Eye (tissue), 1 donor: ENCODE measurements around the gene LFNG.

Experiments used
- DNase-seq: peaks from one replicate; pipeline ENCODE4 v3.0.0-alpha.2; 2015

Gene LFNG

DNA sequence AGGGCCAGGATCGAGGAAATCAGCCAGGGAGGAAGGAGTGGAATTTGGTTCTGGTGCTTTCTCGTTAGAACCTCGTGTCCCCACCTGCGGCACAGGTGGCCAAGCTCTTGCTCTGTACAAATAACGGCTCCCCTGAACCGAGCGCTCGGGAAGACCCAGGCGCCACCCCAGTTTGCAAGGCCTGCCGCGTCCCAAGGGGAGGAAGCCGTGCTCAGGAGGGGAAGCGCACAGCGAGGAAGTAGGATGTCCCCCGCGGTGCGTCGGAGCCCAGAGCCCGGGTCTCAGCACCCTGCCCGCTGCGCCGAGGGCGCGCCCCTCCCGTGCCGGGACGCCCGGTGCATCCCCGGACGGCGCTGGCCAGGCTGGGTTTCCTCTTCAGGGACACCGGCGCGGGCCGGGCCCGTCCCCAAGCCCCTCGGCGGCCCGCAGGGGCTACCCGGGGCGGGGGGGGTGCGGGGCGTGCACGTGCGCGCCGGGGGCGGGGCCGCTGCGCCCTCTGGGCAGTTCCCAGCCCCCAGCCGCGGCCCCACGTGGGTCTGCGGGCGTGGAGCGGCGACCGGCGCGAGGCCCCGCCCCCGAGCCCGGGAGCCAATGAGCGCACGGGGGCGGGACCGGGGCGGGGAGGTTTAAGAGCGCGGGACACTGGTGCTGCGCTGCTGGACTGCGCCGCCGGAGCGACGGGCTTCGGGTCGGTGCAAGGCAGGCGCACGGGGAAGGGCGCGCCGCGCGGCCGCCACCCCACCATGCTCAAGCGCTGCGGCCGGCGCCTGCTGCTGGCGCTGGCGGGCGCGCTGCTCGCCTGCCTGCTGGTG is at the start of gene LFNG:
Gene LFNG, plus strand, starts transcription at position 656 of the 812 bp plus-strand sequence. Its CDS starts 88 bp downstream, at position 744.
- peak; percentile 94 for DNase-seq

GRCh38 chr7:2470204-2471021 is 49.2 kb upstream of the LFNG start:
- DNase-seq = no peak

DNA sequence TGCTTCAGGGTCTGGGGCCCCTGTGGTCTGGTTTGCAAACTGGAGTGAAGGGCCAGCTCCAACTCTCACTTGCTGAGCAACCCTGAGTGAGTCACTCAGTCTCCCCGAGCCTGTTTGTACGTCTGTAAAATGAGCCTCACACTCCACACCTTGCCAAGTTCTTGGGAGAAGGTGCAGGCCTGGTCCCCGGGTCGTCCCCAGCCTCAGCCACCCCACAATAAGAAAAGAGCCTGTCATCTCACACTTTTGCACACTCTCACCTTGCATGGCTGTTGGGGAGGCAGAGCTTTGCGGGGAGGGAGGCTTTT is 48.6 kb upstream of the LFNG start:
- no peak for DNase-seq

GRCh38 chr7:2471396-2471795 is 48.2 kb upstream of the LFNG start:
- DNase-seq = no peak

- DNase-seq = peak; percentile 73
Measured at GRCh38 chr7:2472739-2473138, 46.8 kb upstream of the LFNG start.

DNA sequence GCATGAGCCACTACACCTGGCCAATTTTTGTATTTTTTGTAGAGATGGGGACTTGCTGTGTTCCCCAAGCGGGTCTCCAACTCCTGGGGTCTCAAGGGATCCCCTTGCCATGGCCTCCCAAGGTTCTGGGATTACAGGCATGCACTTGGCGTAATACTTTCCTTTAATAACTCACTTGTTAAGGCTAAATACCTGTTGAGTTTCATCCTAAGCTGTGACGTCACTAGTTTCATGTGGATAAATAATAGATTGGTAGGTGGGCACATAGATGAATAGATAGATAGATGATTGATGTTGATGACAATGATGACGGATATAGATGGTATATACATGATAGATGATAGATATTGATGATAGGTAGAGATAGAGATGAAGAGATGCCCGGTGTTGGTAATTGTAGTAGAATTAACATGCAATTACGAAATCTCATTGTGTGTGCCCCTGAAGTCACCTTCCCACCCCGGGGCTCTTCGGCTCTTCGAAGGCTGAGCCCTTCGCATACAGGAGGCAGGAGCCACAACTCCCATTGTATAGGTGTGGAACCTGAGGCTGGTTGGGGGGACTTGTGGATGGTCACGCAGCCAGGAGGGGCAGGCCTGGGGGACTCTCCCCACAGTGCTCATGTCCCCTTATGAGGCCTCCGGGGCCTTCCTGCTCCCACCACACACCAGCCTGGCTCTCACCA is 45.9 kb upstream of the LFNG start:
- no peak for DNase-seq

DNA sequence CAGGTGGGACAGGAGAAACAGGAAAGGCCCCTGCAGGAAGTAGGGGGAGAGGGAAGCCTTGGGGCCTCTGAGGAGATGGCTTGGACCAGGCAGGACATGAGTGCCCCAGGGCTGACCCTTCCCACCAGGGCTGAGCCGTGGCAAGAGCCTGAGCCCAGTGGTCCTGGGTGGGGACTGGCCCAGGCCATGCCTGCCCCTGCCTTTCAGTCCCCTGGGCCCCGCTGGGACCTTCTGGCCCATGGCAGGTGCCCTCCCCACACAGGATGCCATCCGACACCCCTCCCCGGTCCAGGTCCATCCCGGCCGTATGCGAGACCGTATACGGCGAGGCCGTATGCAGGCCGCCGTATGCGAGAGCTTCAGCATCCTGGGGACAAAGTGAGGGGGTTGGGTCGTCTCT is 45.4 kb upstream of the LFNG start:
- no peak for DNase-seq

DNA sequence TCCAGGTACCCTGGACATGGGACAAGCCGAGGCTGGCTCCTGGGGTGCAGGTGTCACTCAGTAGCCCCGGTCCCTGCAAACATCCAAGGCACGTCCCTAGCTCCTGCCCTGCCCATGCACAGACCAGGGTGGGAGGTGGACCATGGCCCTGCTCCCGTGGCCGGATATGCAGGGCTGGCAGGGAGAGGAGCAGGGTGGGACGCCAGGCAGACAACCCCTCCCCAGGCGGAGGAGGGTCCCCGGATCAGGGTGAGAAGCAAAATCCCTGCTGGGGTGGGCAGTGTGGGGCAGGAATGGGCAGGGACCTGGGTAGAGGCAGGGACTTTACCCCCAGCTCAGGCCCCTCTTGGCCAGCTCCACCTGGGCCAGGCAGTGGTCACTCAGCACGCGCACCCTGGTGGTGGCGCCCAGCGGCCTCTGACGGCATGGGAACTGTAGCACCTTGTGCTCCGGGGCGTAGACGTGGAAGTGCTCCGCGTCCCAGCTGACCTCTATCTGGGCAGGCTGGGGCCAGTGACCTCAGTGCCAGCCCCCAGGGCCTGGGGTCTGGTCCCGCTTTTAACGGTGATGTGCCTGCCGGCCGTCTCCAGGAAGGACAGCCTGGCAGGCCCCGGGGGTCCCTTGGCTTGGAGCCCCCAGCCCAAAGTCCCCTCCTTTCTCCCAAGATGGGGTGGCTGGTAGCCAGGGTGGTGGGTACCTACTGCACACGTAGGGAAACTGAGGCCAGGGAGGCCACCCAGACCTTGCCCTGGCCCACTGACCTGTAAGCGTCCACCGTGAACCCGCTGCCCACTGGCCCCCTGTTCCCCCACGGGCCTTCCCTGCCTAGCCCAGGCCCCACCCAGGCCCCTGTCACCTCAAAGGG is 44.5 kb upstream of the LFNG start:
- DNase-seq = no peak

DNA sequence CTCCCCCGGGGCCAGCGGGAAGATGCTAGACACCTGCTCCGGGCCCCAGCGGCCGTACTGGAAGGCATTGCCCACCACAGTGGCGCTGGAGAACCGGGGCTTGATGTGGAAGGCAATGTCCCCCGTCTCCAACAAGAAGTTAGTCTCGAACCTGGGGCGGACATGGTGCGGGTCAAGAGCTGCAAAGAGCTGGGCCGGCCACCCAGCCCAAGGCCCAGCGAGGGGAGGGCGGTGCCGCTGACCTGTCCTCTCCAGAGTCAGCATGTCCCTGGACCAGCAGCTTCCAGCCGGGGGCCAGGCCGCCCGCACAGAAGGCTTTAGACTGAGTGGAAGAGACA is 43.9 kb upstream of the LFNG start:
- no peak for DNase-seq

DNA sequence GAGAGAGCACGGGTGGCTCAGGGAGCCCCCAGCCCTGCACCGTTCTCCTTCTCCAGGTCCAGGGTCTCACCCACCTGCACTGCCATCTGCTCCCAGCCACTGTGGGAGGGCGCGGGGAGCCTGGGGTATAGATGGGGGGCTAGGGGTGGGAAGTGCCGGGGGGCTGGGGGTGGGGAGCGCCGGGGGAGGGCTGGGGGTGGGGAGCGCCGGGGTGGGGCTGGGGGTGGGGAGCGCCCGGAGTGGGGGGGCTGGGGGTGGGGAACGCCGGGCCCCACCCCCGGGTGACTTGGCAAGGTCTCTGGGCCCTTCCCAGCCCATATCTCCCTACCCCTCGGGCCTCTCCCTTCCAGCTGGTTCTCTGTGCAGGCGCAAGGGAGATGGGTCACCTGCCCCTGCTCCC is 43.3 kb upstream of the LFNG start, which contains the start of gene GRIFIN:
Gene GRIFIN, minus strand, starts transcription at position 101 of the 400 bp plus-strand sequence. Its CDS starts 15 bp downstream, at position 86.
- DNase-seq = no peak

DNA sequence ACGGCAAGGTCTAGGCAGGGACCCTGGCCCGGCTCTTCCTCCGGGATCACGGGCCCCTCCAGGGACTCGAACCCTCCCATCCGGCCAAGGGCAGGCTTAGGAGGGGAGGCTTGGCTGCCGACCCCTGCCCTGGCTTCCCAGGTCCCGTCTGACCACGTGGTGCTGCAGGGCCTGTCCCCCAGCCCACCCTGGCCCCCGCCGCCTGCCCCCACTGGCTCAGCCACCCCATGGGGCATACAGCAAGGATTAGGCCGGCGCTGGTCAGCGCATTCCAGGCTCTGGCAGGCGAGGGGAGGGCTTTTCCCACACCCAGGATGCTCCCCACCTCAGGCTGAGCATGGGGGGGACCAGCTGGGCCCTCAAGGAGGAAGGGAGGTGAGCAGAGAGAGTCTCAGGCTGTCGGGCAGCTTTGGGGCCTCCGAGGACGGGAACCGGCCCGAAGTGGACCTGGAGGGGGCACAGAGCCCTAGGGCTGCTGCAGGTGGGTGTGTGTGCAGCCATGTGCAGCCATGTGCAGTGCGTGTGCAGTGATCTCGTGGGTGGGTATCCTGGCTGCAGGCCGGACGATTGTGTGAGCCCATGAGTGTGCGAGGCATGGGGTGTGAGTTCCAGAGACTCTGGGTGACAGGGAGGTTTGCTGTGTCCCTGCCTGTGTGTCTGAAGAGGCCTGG is 42.7 kb upstream of the LFNG start:
- no peak for DNase-seq

DNA sequence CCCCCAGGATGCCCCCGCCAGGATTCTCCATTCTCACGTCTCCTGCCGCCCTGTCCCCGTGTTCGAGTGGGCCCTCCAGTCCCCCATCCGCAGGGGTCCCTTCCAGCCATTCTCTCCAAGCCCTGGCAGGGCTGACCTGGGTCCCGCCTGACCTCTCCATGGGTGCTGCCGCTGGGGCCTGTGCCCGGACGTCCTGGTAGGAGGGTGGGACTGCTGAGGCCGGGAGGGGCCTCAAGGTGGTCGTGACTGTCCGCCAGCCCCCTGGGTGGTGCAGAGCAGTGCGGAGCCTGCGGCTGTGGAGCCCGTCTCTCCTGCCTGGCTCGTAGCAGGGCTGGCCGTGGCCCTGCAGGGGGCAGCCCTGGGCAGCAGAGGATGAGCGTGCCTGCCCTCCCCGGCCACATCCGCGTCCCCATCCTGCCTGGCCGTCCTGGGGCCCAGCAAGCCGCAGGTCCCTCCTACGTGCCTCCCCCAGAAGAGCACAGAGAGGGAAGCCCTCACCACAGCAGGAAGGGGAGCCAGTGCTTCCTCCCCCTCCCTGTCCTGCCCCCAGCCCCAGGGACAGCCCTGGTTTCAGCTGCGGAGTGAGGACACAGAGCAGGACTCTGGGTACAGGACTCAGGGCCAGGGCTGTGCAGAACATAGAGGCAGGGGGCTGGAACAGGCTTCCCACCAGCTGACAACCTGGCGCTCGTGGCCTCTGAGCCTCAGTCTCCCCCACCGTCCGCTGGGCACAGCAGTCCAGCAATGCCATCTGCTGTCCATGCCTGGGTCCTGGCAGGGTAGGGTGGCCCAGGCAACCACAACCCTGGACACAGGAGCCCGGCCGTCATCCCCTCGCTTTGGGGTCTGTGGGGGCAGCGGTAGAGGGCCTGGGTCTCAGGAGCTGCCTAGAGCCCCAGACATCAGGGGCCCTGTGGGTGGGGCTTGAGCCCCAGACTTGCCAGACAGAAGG is 41.9 kb upstream of the LFNG start:
- DNase-seq = peak; percentile 84

DNA sequence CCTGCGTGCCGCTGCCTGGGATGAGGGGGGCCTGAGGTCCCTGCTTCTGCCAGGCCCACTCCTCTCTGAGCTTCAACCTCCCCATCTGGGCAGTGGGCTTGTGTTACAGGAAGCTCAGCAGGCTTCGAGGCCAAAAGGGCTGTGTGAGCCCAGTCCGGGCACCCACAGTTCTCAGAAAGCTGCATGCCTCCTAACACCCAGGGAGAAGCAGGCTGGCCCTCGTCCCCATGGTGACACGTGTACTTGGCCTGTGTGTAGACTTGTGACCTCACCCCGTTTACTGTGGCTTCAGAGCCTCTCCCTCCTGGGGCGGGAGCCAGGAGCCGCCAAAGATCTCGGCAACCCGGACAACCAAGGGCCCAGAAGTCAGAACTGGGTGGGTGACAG is 41.2 kb upstream of the LFNG start:
- no peak for DNase-seq

DNA sequence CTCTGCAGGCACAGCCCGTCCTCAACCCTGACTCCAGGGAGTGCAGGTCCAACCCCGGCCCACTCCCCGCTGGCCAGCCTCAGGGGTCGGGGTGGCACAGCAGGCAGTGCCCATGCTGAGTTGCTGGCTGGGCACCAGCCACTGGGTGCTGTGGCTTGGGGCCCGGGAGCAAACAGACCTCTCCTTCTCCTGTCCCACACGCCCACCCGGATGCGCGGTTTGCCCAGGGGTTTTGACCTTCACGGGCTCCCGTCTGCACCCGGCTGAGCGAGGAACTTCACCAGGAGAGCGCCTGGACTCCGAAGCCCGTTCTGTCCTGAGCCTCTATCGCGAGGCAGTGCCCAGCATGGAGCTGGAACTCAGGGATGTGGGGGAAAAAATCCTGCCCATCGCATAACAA is 40.8 kb upstream of the LFNG start:
- DNase-seq = no peak

GRCh38 chr7:2479276-2480069 is 40.1 kb upstream of the LFNG start:
- no peak for DNase-seq

GRCh38 chr7:2480070-2480408 is 39.5 kb upstream of the LFNG start:
- DNase-seq = no peak

DNA sequence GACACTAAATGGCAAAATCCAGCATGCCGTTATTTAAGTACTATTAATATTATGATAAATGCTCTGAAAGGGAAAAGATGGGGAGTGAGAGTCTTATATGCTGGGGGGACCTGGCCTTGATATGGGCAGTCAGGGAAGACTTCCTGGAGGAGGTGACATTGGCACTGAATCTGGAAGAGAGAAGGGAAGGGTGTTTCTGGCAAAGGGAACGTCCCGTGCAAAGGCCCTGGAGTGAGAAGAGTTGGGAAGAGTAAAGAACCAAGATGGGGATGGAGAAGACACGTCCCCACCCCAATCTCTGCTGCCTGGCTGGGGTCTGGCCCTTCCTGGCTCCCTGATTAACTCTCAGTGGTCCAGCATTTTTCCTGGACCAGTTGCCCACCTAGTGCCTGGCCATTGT is 38.4 kb upstream of the LFNG start:
- no peak for DNase-seq

- DNase-seq = no peak
Measured at GRCh38 chr7:2482725-2483451, 36.7 kb upstream of the LFNG start.

- DNase-seq = no peak
Measured at GRCh38 chr7:2483494-2483893, 36.1 kb upstream of the LFNG start.

DNA sequence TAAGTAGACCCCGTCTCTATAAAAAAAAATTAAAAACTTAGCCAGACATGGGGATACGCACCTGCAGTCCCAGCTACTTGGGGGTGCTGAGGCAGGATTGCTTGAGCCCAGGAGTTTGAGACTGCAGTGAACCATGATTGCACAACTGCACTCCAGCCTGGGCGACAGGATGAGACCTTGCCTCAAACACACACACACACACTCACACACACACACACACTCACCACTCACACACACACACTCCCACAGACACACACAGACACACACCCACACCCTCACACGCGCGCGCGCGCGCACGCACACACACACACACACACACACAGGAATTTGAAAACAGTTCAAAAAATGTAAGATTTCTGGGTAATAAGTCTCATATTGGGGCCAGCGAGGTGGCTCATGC is 34.7 kb upstream of the LFNG start:
- DNase-seq = no peak
